ENCODE measurements around the gene HERPUD1. TPM values are rescaled to one million over a fixed set of nuclear protein-coding genes. Genes with fewer than 3 reads are reported as not detected.
A peak's percentile ranks its signal among the peaks of the same experiment; 100 is the strongest.
"Not testable (repeated sequence)": the region's sequence is repeated elsewhere in the genome, so short reads cannot be mapped to it uniquely, and the experiment has no call there.

Gene HERPUD1
- polyA plus RNA-seq, 1 experiment = 306 TPM

GRCh38 chr16:56988161-56988947 lies 56.4 kb downstream of the HERPUD1 start:
- H3K4me3 ChIP-seq (ENCODE audit: low read depth, low read length) = peak overlapping the region; percentile 71
- POLR2A ChIA-PET = interaction anchor here (0.5 kb wide), 1 partner anchor 54 kb away, joined by 16 read pairs; no protein-coding TSS in a partner anchor
- DNase-seq (ENCODE audit: low read depth) = no peak
- no peaks in the 10 kb centered on the region for H3K27me3 ChIP-seq (ENCODE audit: control insufficient read depth, insufficient read depth, low read length)
- no peak for TF ChIP-seq CTCF (IDR thresholded peaks at IDR 0.05; ENCODE audit: insufficient read depth, low read depth, low read length)
- H3K36me3 ChIP-seq (ENCODE audit: control insufficient read depth, insufficient read depth, low read length) = no peaks in the 10 kb centered on the region; the same call in 1 of the 2 replicates
- CTCF ChIA-PET = interaction anchor here (0.6 kb wide), 1 partner anchor 21 kb away, joined by 3 read pairs; no protein-coding TSS in a partner anchor

GRCh38 chr16:56988948-56989945 lies 57.3 kb downstream of the HERPUD1 start, which contains the start of gene NLRC5:
TSS of gene NLRC5 (plus strand) at chr16:56989557. CDS start at chr16:57020713, 31,156 bp downstream.
- Histone ChIP-seq H3K36me3 (ENCODE audit: control insufficient read depth, insufficient read depth, low read length) (no peaks in the 10 kb centered on the region), H3K4me3 (ENCODE audit: low read depth, low read length) (peak within 1 kb of the TSS; percentile 71), H3K27me3 (ENCODE audit: control insufficient read depth, insufficient read depth, low read length) (no peaks in the 10 kb centered on the region)
- POLR2A ChIA-PET = interaction anchor here (0.6 to 1.2 kb wide), 3 partner anchors 10 to 52 kb away, joined by 3 to 4 read pairs (median 4); no protein-coding TSS in a partner anchor
- DNase-seq (ENCODE audit: low read depth) = no peak
- CTCF ChIA-PET = interaction anchor here (0.6 to 1.5 kb wide), 4 partner anchors 22 to 126 kb away, joined by 3 to 4 read pairs (median 3); no protein-coding TSS in a partner anchor
- TF ChIP-seq CTCF (IDR thresholded peaks at IDR 0.05; ENCODE audit: insufficient read depth, low read depth, low read length) = no peak

- POLR2A ChIA-PET = interaction anchor here (0.6 to 1.2 kb wide), 3 partner anchors 9 to 52 kb away, joined by 3 to 4 read pairs (median 4); no protein-coding TSS in a partner anchor
Measured at GRCh38 chr16:56989988-56990387, 58.0 kb downstream of the HERPUD1 start.

GRCh38 chr16:56990407-56991286 lies 58.7 kb downstream of the HERPUD1 start:
- H3K36me3 ChIP-seq (ENCODE audit: control insufficient read depth, insufficient read depth, low read length) = no peaks in the 10 kb centered on the region
- CTCF ChIA-PET = interaction anchor here (1.5 kb wide), 2 partner anchors 39 to 127 kb away, joined by 3 read pairs; no protein-coding TSS in a partner anchor
- no peaks in the 10 kb centered on the region for H3K27me3 ChIP-seq (ENCODE audit: control insufficient read depth, insufficient read depth, low read length)
- DNase-seq (ENCODE audit: low read depth) = no peak
- TF ChIP-seq CTCF (IDR thresholded peaks at IDR 0.05; ENCODE audit: insufficient read depth, low read depth, low read length) = no peak
- H3K4me3 ChIP-seq (ENCODE audit: low read depth, low read length) = no peak overlapping the region; the same call in 1 of the 2 replicates
- POLR2A ChIA-PET = no interaction called here

More at GRCh38 chr16:56989988-56990387, 58.0 kb downstream of the HERPUD1 start:
- no peak for TF ChIP-seq CTCF (IDR thresholded peaks at IDR 0.05; ENCODE audit: insufficient read depth, low read depth, low read length)
- Histone ChIP-seq H3K36me3 (ENCODE audit: control insufficient read depth, insufficient read depth, low read length) (no peaks in the 10 kb centered on the region), H3K27me3 (ENCODE audit: control insufficient read depth, insufficient read depth, low read length) (no peaks in the 10 kb centered on the region), H3K4me3 (ENCODE audit: low read depth, low read length) (peak overlapping the region; percentile 71)
- DNase-seq (ENCODE audit: low read depth) = no peak
- CTCF ChIA-PET = interaction anchor here (1.1 to 1.5 kb wide), 3 partner anchors 33 to 127 kb away, joined by 3 to 4 read pairs (median 3); no protein-coding TSS in a partner anchor

- H3K36me3 ChIP-seq (ENCODE audit: control insufficient read depth, insufficient read depth, low read length); H3K4me3 ChIP-seq (ENCODE audit: low read depth, low read length); CTCF ChIA-PET; DNase-seq (ENCODE audit: low read depth); POLR2A ChIA-PET; H3K27me3 ChIP-seq (ENCODE audit: control insufficient read depth, insufficient read depth, low read length): not testable (repeated sequence)
Measured at GRCh38 chr16:56992431-56992830, 60.5 kb downstream of the HERPUD1 start.
